Measurements from ENCODE around the gene SPTB. TPM values are rescaled to one million over a fixed set of nuclear protein-coding genes. Genes with fewer than 3 reads are reported as not detected.

SPTB gene
- total and polyA plus RNA-seq, 10 of the 15 experiments (the other 5 are each of a cell fraction or from before 2014, with no cell fraction given): under 0.01 to 0.04 (median 0.02) TPM; not detected in 4

DNA sequence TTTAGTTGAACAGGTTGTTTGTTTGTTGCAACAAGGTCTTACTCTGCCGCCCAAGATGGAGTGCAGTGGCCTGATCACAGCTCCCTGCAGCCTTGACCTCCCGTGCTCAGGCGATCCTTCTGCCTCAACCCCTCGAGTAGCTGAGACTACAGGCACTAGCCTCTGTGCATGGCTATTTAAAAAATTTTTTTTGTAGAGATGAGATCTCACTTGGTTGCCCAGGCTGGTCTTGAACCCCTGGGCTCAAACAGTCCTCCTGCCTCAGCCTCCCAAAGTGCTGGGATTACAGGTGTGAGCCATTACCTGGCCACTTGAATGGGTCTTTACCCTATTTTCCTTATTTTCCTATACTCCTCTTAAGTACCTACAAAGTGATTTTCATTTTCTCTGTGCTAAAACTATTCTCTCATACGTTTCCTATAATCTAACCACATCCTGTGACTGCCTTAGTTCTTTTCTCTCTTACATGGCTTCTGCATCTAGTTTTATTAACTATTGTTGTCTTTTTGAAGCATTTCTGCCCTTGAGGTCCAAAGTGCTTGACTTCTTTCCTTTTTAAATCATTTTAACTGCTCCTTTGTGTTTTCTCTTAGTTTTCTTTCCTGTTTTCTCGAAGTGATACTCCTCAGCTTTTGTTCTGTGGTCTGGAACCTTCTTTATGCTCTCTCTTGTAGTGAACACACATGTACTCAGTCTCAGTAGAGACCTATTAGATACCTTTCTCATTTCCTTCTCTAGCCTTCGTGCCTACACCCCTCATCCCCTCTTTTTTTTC, 48.7 kb upstream of the SPTB start:
- H3K9me3 ChIP-seq (replicated peaks; ENCODE audit: control insufficient read depth, insufficient read depth, low read length): no peaks in the 10 kb centered on the region
- no peak overlapping the region for H2AFZ ChIP-seq (ENCODE audit: control insufficient read depth, low read depth, low read length)
- H3K27me3 ChIP-seq (replicated peaks in 1 of 2; ENCODE audit: control insufficient read depth in 2 of 2, insufficient read depth in 2 of 2, low read length in 1 of 2): no peaks in the 10 kb centered on the region
- no peak overlapping the region for H3K9ac ChIP-seq (ENCODE audit: control insufficient read depth, insufficient read depth, low read length)
- ChIA-PET RAD21 (ENCODE audit: unreplicated experiment) (interaction anchor here (0.8 to 1.2 kb wide), 4 partner anchors 14 to 75 kb away, joined by 3 to 5 read pairs (median 3); no protein-coding TSS in a partner anchor), CTCF (interaction anchor here (1.1 to 2.4 kb wide), 4 partner anchors 8 to 91 kb away, joined by 4 to 9 read pairs (median 6); partner anchors contain the start of gene CHURC1), POLR2A (interaction anchor here (1.2 to 2.3 kb wide), 2 partner anchors 8 to 24 kb away, joined by 3 to 5 read pairs; no protein-coding TSS in a partner anchor), SMC1A (ENCODE audit: uncharacterized antibody, unreplicated experiment) (interaction anchor here (0.8 to 4.8 kb wide), 4 partner anchors 8 to 95 kb away, joined by 3 to 25 read pairs (median 8); partner anchors contain the start of gene CHURC1)
- H3K27ac ChIP-seq (ENCODE audit: control insufficient read depth, insufficient read depth): peak overlapping the region; percentile 57
- H3K4me2 ChIP-seq (ENCODE audit: control insufficient read depth, insufficient read depth): peak overlapping the region; percentile 40
- no peaks in the 10 kb centered on the region for H4K20me1 ChIP-seq (ENCODE audit: control insufficient read depth, insufficient read depth)
- no peaks in the 10 kb centered on the region; the same call in 1 of the 2 replicates for H3K79me2 ChIP-seq (ENCODE audit: control insufficient read depth, insufficient read depth, low read length)
- ATAC-seq (peak; percentile 89), DNase-seq (ENCODE audit: low read depth, low spot score) (peak; percentile 46), FAIRE-seq (peak; percentile 41)
- in situ Hi-C loops (cut with MboI) (no loop called here), intact Hi-C loops (cut with micrococcal nuclease; ENCODE audit: unreplicated experiment) (no loop called here)
- H3K4me1 ChIP-seq (ENCODE audit: control insufficient read depth, insufficient read depth, low read length): peaks cover 17% of the 10 kb centered on the region
- WGBS (ENCODE audit: insufficient coverage, insufficient replicate concordance, low lambda C conversion rate, missing lambda C conversion rate): 43% methylated on average over 7 of the region's 7 CpGs
- no peak overlapping the region for H3K4me3 ChIP-seq
- BruUV-seq (replicated peaks): no TSS peak
- H3K36me3 ChIP-seq (ENCODE audit: control insufficient read depth in 2 of 2, insufficient read depth in 2 of 2, low read length in 1 of 2): peaks cover 2 to 27% of the 10 kb centered on the region in 2 experiments; a peak in 3 of 4 replicates
- TF ChIP-seq WRNIP1 (IDR thresholded peaks at IDR 0.05; ENCODE audit: borderline replicate concordance, low read depth, low read length): no peak
- peak; percentile 46; the same call in 1 of the 2 replicates for TF ChIP-seq MTA2 (IDR thresholded peaks at IDR 0.05; ENCODE audit: low read depth)
- TF ChIP-seq, protein P1, sequence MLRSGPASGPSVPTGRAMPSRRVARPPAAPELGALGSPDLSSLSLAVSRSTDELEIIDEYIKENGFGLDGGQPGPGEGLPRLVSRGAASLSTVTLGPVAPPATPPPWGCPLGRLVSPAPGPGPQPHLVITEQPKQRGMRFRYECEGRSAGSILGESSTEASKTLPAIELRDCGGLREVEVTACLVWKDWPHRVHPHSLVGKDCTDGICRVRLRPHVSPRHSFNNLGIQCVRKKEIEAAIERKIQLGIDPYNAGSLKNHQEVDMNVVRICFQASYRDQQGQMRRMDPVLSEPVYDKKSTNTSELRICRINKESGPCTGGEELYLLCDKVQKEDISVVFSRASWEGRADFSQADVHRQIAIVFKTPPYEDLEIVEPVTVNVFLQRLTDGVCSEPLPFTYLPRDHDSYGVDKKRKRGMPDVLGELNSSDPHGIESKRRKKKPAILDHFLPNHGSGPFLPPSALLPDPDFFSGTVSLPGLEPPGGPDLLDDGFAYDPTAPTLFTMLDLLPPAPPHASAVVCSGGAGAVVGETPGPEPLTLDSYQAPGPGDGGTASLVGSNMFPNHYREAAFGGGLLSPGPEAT (IDR thresholded peaks at IDR 0.05; ENCODE audit: low read depth): 0 out of 2 replicates have a peak, but pooled peaks have one; percentile 28
- no peak for TF ChIP-seq TARDBP (IDR thresholded peaks at IDR 0.05; ENCODE audit: borderline replicate concordance)
- no peak for TF ChIP-seq POU2F2 (IDR thresholded peaks at IDR 0.05; ENCODE audit: borderline replicate concordance, low read depth, low read length)
- no peak for TF ChIP-seq TBL1XR1 (IDR thresholded peaks at IDR 0.05; ENCODE audit: low read depth, low read length)
- no peak for TF ChIP-seq GATAD2B (conservative IDR thresholded peaks at IDR 0.05; ENCODE audit: low read depth)
- no peak for TF ChIP-seq NR2C2 (IDR thresholded peaks at IDR 0.05; ENCODE audit: borderline replicate concordance, control insufficient read depth, insufficient read length, low read depth)
- no peak for TF ChIP-seq ZSCAN29 (IDR thresholded peaks at IDR 0.05)
- TF ChIP-seq RB1 (IDR thresholded peaks at IDR 0.05; ENCODE audit: borderline replicate concordance): no peak
- no peak for TF ChIP-seq TCF12 (IDR thresholded peaks at IDR 0.05; ENCODE audit: low read depth, low read length)
- TF ChIP-seq, protein P2, sequence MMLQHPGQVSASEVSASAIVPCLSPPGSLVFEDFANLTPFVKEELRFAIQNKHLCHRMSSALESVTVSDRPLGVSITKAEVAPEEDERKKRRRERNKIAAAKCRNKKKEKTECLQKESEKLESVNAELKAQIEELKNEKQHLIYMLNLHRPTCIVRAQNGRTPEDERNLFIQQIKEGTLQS (IDR thresholded peaks at IDR 0.05; ENCODE audit: borderline replicate concordance, extremely low read depth, low read depth, low read length): no peak
- TF ChIP-seq RUNX3 (IDR thresholded peaks at IDR 0.05; ENCODE audit: low read length): peak; percentile 82
- TF ChIP-seq, protein P3, sequence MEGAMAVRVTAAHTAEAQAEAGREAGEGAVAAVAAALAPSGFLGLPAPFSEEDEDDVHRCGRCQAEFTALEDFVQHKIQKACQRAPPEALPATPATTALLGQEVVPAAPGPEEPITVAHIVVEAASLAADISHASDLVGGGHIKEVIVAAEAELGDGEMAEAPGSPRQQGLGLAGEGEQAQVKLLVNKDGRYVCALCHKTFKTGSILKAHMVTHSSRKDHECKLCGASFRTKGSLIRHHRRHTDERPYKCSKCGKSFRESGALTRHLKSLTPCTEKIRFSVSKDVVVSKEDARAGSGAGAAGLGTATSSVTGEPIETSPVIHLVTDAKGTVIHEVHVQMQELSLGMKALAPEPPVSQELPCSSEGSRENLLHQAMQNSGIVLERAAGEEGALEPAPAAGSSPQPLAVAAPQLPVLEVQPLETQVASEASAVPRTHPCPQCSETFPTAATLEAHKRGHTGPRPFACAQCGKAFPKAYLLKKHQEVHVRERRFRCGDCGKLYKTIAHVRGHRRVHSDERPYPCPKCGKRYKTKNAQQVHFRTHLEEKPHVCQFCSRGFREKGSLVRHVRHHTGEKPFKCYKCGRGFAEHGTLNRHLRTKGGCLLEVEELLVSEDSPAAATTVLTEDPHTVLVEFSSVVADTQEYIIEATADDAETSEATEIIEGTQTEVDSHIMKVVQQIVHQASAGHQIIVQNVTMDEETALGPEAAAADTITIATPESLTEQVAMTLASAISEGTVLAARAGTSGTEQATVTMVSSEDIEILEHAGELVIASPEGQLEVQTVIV (IDR thresholded peaks at IDR 0.05; ENCODE audit: borderline replicate concordance, partially characterized antibody): no peak
- TF ChIP-seq, protein P4, sequence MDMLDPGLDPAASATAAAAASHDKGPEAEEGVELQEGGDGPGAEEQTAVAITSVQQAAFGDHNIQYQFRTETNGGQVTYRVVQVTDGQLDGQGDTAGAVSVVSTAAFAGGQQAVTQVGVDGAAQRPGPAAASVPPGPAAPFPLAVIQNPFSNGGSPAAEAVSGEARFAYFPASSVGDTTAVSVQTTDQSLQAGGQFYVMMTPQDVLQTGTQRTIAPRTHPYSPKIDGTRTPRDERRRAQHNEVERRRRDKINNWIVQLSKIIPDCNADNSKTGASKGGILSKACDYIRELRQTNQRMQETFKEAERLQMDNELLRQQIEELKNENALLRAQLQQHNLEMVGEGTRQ (IDR thresholded peaks at IDR 0.05; ENCODE audit: borderline replicate concordance, low read depth, low read length): no peak
- TF ChIP-seq SMC3 (IDR thresholded peaks at IDR 0.05; ENCODE audit: borderline replicate concordance, low read length): no peak
- no peak for TF ChIP-seq ZZZ3 (IDR thresholded peaks at IDR 0.05; ENCODE audit: control insufficient read depth, insufficient read length, low read depth)
- peak; percentile 36; the same call in 1 of the 2 replicates for TF ChIP-seq CBFB (IDR thresholded peaks at IDR 0.05; ENCODE audit: low read depth)
